ENCODE measurements around the gene DLGAP1. TPM values are rescaled to one million over a fixed set of nuclear protein-coding genes. Genes with fewer than 3 reads are reported as not detected.

Gene DLGAP1
- total RNA-seq, 1 donor from 2014 or later = 2.0 TPM

- no peak for DNase-seq (ENCODE audit: extremely low read depth, low read depth, low spot score)
These were observed 543.7 kb downstream of the DLGAP1 start for GRCh38 chr18:3911413-3911812.

GRCh38 chr18:3910512-3910911, 544.6 kb downstream of the DLGAP1 start:
- DNase-seq (ENCODE audit: extremely low read depth, low read depth, low spot score) = peak; percentile 18

- no peak for DNase-seq (ENCODE audit: extremely low read depth, low read depth, low spot score)
These were observed 547.2 kb downstream of the DLGAP1 start for GRCh38 chr18:3907955-3908354.

- no peak for DNase-seq (ENCODE audit: extremely low read depth, low read depth, low spot score)
These were observed 548.9 kb downstream of the DLGAP1 start for GRCh38 chr18:3906116-3906750.

GRCh38 chr18:3903337-3903736, 551.8 kb downstream of the DLGAP1 start:
- no peak for DNase-seq (ENCODE audit: extremely low read depth, low read depth, low spot score)

- DNase-seq (ENCODE audit: extremely low read depth, low read depth, low spot score) = no peak
These were observed 552.4 kb downstream of the DLGAP1 start for GRCh38 chr18:3902676-3903075.

- no peak for DNase-seq (ENCODE audit: extremely low read depth, low read depth, low spot score)
These were observed 553.3 kb downstream of the DLGAP1 start for GRCh38 chr18:3901811-3902210.

- no peak for DNase-seq (ENCODE audit: extremely low read depth, low read depth, low spot score)
These were observed 554.1 kb downstream of the DLGAP1 start for GRCh38 chr18:3901042-3901441.

GRCh38 chr18:3900327-3900726, 554.8 kb downstream of the DLGAP1 start:
- DNase-seq (ENCODE audit: extremely low read depth, low read depth, low spot score) = no peak

- DNase-seq (ENCODE audit: extremely low read depth, low read depth, low spot score) = no peak
These were observed 556.1 kb downstream of the DLGAP1 start for GRCh38 chr18:3898861-3899613.

GRCh38 chr18:3892152-3892551, 563.0 kb downstream of the DLGAP1 start:
- no peak for DNase-seq (ENCODE audit: extremely low read depth, low read depth, low spot score)

- no peak for DNase-seq (ENCODE audit: extremely low read depth, low read depth, low spot score)
These were observed 563.9 kb downstream of the DLGAP1 start for GRCh38 chr18:3891245-3891644.

- no peak for DNase-seq (ENCODE audit: extremely low read depth, low read depth, low spot score)
These were observed 565.3 kb downstream of the DLGAP1 start for GRCh38 chr18:3889803-3890202.

GRCh38 chr18:3889121-3889520, 566.0 kb downstream of the DLGAP1 start:
- DNase-seq (ENCODE audit: extremely low read depth, low read depth, low spot score) = no peak

GRCh38 chr18:3886575-3887322, 568.4 kb downstream of the DLGAP1 start:
- DNase-seq (ENCODE audit: extremely low read depth, low read depth, low spot score) = no peak

- DNase-seq (ENCODE audit: extremely low read depth, low read depth, low spot score) = no peak
These were observed 569.8 kb downstream of the DLGAP1 start for GRCh38 chr18:3885209-3885792.

GRCh38 chr18:3879836-3880120, 575.3 kb downstream of the DLGAP1 start:
- no peak for DNase-seq (ENCODE audit: extremely low read depth, low read depth, low spot score)

- DNase-seq (ENCODE audit: extremely low read depth, low read depth, low spot score) = no peak
These were observed 575.8 kb downstream of the DLGAP1 start for GRCh38 chr18:3879114-3879835.

GRCh38 chr18:3878401-3878800, 576.7 kb downstream of the DLGAP1 start:
- no peak for DNase-seq (ENCODE audit: extremely low read depth, low read depth, low spot score)

GRCh38 chr18:3877678-3878077, 577.4 kb downstream of the DLGAP1 start:
- DNase-seq (ENCODE audit: extremely low read depth, low read depth, low spot score) = no peak

- DNase-seq (ENCODE audit: extremely low read depth, low read depth, low spot score) = no peak
These were observed 579.1 kb downstream of the DLGAP1 start for GRCh38 chr18:3875961-3876360.

Data from glomerular endothelial cell (primary cell).